HG03097 (cell line): Measurements from ENCODE around the gene TNFSF12.

Experiments
- ATAC-seq: cut with Tn5 transposase; IDR thresholded peaks from one replicate; pipeline ENCODE4 v1.9.1; 2021; ENCODE audit not compliant: unreplicated experiment, low FRiP score

Gene TNFSF12, protein sequence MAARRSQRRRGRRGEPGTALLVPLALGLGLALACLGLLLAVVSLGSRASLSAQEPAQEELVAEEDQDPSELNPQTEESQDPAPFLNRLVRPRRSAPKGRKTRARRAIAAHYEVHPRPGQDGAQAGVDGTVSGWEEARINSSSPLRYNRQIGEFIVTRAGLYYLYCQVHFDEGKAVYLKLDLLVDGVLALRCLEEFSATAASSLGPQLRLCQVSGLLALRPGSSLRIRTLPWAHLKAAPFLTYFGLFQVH

GRCh38 chr17:7548585-7549400 lies at the start of gene TNFSF12:
Gene TNFSF12 (plus strand): TSS chr17:7549058. CDS start chr17:7549154, 96 bp downstream.
- no peak for ATAC-seq

DNA sequence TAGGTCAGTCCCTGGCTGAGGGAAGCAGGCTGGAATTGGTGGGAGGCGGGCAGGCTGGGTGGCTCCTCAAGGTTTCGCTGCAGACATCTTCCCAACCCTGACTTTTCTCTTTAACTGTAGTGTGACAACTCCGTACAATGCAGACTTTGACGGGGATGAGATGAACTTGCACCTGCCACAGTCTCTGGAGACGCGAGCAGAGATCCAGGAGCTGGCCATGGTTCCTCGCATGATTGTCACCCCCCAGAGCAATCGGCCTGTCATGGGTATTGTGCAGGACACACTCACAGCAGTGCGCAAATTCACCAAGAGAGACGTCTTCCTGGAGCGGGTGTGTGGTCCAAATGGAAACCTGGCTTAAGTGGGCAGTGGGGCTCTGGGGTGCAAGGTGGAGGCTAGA lies 49.7 kb upstream of the TNFSF12 start:
- ATAC-seq = no peak

DNA sequence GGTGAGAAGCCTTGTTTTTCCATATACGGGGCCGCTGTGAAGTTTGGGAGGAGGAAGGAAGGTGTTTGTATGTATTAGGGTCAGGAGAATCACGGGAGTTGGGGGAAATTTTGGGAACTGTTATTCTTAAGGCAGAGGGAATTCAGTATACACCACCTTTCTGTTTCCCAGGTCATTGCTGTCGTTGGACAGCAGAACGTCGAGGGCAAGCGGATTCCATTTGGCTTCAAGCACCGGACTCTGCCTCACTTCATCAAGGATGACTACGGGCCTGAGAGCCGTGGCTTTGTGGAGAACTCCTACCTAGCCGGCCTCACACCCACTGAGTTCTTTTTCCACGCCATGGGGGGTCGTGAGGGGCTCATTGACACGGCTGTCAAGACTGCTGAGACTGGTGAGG lies 47.1 kb upstream of the TNFSF12 start:
- no peak for ATAC-seq

DNA sequence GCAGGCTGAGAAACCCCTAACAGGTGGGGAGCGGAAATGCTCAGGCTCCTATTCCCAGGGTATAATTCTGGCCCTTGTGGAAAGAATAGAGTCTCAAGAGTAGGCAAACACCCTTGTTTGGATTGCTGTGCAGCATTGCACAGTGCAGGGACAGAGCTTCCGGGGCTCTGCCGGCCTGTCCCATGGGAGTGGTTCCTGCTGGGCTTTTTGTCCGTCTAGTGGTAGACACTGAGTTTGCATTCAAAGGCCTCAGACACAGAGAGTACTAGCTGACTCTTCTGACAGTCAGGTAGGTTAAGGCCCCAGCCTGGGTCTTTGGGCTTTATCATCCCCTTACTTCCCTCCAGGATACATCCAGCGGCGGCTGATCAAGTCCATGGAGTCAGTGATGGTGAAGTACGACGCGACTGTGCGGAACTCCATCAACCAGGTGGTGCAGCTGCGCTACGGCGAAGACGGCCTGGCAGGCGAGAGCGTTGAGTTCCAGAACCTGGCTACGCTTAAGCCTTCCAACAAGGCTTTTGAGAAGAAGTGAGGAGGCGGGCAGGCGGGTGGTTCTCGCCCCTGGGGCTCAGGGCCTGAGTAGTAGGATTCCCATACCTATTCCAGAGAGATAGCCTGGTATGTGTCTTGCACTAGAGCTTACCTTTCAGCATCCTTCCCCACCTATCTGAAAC lies 46.5 kb upstream of the TNFSF12 start:
- ATAC-seq = no peak

- ATAC-seq = no peak
Measured at GRCh38 chr17:7502987-7503386, 45.9 kb upstream of the TNFSF12 start.

DNA sequence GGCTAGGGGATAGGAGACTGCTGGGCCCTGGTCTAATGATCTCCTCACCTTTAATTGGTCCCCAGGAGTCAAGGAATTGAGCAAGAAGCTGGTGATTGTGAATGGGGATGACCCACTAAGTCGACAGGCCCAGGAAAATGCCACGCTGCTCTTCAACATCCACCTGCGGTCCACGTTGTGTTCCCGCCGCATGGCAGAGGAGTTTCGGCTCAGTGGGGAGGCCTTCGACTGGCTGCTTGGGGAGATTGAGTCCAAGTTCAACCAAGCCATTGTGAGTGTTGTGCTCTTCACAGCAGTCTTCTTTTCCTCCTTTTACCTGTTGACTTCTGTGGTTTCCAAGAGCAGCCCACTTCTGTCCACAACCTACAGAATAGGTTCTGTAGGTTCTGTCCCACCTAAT lies 45.3 kb upstream of the TNFSF12 start:
- no peak for ATAC-seq

DNA sequence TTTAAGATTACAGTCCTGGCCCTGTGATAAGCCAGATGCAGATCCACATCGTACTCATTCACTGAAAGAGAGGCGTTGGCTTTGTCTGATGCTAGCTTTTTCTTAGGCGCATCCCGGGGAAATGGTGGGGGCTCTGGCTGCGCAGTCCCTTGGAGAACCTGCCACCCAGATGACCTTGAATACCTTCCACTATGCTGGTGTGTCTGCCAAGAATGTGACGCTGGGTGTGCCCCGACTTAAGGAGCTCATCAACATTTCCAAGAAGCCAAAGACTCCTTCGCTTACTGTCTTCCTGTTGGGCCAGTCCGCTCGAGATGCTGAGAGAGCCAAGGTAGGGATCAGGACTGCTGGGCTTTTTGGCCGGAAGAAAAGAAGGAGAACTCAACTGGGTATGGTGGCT lies 40.7 kb upstream of the TNFSF12 start:
- no peak for ATAC-seq

DNA sequence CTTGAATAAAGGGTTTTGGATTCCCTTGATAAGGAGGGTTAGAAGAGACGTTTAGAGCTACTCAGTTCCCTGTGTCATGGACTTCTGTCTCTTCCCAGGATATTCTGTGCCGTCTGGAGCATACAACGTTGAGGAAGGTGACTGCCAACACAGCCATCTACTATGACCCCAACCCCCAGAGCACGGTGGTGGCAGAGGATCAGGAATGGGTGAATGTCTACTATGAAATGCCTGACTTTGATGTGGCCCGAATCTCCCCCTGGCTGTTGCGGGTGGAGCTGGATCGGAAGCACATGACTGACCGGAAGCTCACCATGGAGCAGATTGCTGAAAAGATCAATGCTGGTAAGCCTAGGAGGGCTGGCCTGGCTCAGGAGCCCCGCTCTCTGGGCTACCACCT lies 40.0 kb upstream of the TNFSF12 start:
- no peak for ATAC-seq

GRCh38 chr17:7509937-7510336 lies 38.9 kb upstream of the TNFSF12 start:
- no peak for ATAC-seq

- no peak for ATAC-seq
Measured at GRCh38 chr17:7511108-7511507, 37.8 kb upstream of the TNFSF12 start.

DNA sequence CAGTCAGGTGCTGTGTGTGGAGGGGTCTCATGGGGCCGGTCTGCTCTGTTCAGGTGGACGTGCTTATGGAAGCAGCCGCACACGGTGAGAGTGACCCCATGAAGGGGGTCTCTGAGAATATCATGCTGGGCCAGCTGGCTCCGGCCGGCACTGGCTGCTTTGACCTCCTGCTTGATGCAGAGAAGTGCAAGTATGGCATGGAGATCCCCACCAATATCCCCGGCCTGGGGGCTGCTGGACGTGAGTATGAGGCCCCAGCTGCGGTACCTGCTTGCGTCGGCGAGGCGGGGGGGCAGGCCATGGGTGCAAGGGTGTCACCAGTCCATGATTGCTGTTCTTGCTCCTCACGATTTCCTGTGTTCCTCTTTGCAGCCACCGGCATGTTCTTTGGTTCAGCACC lies 36.8 kb upstream of the TNFSF12 start:
- no peak for ATAC-seq

GRCh38 chr17:7512824-7513540 lies 35.9 kb upstream of the TNFSF12 start:
- ATAC-seq = no peak

GRCh38 chr17:7513850-7514419 lies 34.9 kb upstream of the TNFSF12 start:
- ATAC-seq = no peak

DNA sequence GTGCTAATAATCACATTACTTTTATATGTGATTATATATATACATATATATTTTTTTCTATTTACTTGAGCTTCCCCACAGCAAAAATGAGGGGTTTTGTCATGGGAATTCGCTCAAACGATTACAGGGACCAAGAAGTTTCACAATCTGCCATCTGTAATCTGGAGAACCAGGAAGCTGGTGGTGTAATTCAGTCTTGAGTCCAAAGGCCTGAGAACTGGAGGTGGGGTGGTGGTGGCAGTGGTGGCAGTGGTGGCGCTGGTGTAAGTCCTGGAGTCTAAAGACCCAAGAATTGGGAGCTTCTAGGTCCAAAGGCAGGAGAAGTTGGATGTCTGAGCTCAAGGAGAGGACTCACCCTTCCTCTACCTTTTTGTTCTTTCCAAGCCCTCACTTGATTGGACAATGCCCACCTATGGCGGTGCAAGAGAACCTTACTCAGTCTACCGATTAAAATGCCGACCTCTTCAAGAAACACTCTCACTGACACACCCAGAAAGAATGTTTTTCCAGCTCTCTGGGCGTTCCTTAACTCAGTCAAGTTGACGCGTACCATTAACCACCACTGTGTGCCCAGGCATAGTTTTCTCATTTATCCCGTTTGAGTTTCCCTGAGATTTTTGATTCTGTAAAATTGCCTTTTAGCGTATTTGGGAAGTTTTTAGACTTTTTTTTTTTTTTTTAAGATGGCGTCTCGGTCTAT lies 32.8 kb upstream of the TNFSF12 start:
- no peak for ATAC-seq

- ATAC-seq = no peak
Measured at GRCh38 chr17:7523033-7523432, 25.8 kb upstream of the TNFSF12 start.

GRCh38 chr17:7528842-7529241 lies 20.0 kb upstream of the TNFSF12 start:
- ATAC-seq = no peak

- ATAC-seq = no peak
Measured at GRCh38 chr17:7530023-7530900, 18.6 kb upstream of the TNFSF12 start.

- ATAC-seq = no peak
Measured at GRCh38 chr17:7538050-7538449, 10.8 kb upstream of the TNFSF12 start.

DNA sequence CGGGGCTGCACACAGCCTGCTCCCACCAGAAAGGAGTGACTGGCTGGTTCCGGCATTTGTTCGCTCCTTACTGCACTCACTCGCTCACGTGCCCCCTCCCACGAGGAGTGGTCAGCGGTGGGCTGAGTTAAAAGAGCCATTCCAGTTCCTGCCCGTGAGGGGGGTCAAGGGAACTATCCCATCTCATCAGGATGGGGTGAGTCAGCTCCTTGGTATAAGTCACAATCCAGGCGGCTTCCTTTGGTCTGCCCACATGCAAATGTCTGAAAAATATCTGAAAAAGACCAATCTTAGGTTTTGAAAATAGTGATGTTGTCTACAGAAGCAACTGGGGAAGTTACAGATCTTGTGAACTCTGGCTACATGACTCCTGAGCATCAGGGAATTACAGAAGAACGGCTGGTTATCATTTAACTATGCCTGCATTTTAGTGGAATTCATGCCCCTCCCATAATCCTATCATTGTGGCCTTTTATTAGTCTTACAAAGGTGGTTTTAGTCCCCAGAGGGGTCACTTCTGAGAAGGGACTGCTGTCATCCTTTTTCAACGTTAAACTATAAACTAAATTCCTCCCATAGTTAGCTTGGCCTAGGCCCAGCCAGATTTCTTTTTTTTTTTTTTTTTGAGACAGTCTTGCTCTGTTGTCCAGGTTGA lies 9.8 kb upstream of the TNFSF12 start:
- no peak for ATAC-seq
